D341Med (cell line): ENCODE measurements around the gene CDKL2.
"Not testable (repeated sequence)": the region's sequence is repeated elsewhere in the genome, so short reads cannot be mapped to it uniquely, and the experiment has no call there.

Experiments used
- DNase-seq: peaks from one replicate; pipeline ENCODE4 v3.0.0; 2012; ENCODE audit warnings: low spot score

CDKL2 gene

DNA sequence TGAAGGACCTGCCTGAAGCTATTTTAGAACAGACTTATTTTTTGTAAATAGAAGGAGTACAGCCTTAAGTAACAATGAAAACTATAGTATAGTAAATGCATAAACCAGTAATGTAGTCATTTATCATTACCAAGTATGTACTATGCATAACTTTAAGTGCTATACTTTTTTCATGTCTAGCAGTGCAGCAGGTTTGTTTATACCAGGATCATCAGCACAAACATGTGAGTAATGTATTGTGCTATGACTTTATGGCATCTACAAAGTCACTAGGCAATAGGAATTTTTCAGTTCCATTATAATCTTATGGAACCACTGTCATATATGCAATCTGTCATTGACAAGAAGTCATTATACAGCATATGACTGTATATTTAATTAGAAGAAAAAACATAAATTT lies 77.9 kb downstream of the CDKL2 start:
- no peak for DNase-seq

DNA sequence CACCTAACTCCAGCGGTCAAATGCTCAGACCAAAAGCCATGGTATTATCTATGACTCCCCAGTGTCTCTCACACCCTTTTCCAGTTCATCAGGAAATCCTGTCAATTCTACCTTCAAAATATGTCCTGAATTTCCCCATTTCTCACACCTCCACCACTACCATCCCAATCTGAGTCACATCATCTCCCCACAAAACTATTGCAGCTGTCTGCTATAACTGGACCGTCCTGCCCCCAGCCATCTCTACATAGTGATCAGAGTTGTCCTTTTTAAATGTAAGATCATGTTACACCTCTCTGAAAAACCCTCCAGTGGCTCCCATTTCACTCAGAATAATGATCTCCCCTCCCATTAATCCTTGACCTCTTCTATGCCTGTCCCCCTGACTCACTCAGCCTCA lies 81.3 kb downstream of the CDKL2 start:
- no peak for DNase-seq

DNA sequence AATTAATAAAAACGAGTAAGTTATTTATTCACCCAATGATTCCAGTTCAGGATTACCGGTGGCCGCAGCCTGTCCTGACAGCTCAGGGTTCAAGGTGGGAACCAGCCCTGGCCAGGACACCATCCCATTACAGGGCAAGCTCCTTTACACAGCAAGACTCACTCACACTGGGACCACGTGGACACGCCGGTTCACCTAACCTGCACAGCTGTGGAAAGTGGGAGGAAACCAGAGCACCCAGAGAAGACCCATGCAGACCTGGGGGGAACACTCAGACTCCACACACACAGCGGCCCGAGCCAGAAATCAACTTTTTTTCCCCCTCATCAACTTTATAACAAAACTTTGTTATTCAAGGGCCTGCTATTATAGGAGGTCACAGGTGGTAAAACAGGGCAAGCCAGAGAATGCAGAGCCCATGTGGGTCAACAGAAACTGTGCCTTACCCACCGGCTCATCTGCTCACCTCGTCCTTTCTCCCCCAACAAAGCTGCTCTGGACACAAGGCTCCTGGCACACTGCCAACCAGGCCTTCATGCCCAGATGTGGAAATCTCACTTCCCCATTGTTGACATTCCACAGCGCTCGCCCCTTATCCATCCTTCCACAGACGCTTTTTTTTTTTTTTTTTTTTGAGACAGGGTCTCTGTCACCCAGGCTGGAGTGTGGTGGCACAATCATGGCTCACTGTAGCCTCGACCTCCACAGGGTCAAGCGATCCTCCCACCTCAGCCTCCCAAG lies 82.5 kb downstream of the CDKL2 start:
- no peak for DNase-seq

DNA sequence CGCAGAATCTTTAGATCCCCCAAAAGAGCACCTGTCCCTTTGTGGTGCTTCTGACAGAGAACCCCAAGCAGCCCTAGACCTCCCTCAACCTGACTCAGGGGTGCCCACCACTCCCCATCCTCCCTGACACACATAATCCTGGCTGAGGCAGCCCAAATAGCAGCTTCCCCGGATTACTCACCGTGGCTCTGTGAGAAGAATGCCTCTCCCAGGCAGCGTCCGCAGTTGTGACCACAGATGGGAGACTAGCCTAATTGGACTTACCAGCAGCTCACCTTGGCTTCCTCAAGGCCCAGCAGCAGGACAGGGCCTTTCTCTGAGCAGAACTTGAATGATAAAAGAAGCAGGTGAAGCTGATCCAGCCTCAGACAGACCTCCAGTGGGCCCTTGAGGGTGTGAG lies 84.8 kb downstream of the CDKL2 start:
- no peak for DNase-seq

DNA sequence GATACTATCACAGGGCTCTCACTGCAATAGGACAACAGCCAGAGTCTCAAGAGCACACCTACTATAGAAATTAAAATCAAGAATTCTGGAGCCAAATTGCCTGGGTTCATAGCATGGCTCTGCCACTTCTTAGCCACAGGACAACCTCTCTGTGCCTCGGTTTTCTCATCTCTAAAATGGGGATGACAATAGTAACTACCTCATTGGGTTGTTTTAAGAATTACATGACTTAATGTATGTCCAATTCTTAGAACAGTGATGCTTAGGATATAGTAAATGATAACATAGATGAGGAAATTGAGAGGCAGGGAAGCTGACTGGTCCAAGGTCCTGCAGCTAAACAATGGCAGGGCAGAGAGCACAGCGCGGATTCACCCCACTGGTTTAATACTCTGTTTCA lies 85.5 kb downstream of the CDKL2 start:
- DNase-seq = no peak

DNA sequence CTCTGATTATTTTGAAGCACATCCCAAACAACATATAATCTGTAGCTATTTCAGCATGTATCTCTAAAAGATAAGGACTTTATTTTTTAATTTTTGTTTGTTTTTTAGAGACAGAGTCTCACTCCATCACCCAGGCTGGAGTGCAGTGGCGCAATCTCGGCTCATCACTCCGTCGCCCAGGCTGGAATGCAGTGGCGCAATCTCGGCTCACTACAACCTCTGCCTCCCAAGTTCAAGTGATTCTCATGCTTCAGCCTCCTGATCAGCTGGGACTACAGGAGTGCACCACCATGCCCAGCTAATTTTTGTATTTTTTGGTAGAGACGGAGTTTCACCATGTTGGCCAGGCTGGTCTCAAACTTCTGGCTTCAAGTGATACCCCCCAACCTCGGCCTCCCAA lies 86.1 kb downstream of the CDKL2 start:
- DNase-seq = not testable (repeated sequence)

DNA sequence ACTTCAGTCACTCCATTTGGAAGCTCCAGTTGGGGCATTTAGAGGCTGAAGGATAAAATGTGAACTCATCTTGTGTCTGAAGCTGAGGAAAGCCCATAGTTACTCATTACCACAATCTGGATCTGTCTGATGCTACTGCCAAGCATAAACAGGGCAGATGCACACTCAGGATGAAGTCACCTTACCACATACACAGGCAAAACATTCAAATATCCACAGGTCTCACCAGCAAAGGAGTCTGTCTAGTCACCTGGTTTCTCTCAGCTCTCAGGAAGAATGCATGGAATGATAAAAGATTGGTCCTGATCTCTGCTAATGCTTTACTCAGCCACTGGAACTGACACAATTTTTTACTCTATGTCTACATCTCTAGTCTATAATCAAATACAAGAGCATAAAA lies 87.5 kb downstream of the CDKL2 start:
- DNase-seq = no peak

DNA sequence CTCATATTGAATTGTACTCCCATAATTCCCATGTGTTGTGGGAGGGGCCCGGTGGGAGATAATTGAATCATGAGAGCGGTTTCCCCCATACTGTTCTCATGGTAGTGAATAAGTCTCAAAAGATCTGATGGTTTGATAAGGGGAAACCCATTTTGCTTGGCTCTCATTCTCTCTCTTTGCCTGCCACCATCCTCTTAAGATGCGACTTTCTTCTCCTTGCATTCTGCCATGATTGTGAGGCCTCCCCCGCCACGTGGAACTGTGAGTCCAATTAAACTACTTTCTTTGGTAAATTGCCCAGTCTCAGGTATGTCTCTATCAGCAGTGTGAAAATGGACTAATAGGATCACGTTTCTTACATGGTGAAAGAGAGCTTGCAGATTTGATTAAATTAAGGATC lies 93.0 kb downstream of the CDKL2 start:
- not testable (repeated sequence) for DNase-seq

DNA sequence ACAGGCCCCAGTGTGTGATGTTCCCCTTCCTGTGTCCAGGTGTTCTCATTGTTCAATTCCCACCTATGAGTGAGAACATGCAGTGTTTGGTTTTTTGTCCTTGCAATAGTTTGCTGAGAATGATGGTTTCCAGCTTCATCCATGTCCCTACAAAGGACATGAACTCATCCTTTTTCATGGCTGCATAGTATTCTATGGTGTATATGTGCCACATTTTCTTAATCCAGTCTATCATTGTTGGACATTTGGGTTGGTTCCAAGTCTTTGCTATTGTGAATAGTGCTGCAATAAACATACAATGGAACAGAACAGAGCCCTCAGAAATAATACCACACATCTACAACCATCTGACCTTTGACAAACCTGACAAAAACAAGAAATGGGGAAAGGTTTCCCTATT lies 96.4 kb downstream of the CDKL2 start:
- not testable (repeated sequence) for DNase-seq

DNA sequence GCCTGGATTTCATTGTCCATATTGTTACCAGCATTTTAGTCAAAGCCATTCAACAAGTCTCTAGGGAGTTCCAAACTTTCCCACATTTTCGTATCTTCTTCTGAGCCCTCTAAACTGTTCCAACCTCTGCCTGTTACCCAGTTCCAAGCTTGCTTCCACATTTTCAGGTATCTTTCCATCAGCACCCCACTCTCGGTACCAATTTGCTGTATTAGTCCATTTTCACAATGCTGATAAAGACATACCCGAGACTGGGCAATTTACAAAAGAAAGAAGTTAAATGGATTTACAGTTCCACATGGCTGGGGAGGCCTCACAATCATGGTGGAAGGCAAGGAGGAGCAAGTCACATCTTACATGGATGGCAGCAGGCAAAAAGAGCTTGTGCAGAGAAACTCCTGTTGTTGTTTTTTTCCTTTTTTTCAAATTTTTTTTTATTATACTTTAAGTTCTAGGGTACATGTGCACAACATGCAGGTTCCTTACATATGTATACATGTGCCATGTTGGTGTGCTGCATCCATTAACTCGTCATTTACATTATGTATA lies 96.9 kb downstream of the CDKL2 start:
- not testable (repeated sequence) for DNase-seq

DNA sequence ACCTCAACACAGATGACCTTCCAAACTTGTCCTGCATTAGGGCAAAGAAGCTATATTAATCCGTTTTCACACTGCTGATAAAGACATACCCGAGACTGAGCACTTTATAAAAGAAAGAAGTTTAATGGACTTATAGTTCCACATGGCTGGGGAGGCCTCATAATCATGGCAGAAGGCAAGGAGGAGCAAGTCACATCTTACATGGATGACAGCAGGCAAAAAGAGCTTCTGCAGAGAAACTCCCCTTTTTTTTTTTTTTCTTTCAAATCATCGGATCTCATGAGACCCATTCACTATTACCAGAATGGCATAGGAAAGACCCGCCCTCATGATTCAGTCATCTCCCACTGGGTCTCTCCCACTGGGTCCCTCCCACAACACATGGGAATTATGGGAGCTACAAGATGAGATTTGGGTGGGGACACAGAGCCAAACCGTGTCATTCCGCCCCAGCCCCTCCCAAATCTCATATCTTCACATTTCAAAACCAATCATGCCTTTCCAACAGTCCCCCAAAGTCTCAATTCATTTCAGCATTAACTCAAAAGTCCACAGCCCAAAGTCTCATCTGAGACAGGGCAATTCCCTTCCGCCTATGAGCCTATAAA lies 98.7 kb downstream of the CDKL2 start:
- not testable (repeated sequence) for DNase-seq

DNA sequence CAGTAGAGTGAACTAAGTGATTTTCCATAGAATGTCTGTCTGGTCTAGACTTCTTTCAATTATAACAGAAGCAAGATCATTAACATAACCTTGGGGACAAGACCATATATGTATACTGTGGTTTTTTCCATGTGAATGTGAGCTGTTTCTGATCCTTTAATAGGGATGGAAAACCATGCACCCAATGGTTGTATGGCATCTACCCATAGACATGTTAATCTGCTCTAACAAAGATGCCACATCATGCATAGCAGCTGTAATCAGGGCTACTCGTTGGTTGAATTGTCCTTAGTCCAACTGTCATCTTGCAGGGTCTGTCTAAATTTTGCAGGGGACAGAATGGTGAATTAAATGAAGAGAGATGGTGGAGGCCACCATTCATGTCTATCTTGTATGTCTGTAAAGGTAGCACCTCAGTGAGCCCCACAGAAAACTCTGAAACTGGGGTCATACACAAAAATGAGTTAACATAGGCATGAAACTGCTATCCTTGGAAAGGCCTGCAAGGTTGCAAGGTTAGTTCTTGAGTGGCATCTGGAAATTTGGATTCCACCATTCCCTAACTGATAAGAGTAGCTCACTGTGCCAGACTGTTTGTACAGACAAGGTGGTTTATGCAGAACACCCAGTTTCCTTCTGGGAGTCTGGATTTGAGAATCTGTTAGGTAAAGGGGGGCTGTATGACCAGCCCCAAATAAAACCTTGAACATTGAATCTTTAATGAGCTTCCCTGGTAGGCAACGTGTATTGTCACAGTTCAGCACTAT lies 99.6 kb downstream of the CDKL2 start:
- DNase-seq = no peak
